ENCODE measurements around the gene KNDC1. TPM values are rescaled to one million over a fixed set of nuclear protein-coding genes. Genes with fewer than 3 reads are reported as not detected.
"Not testable (repeated sequence)": the region's sequence is repeated elsewhere in the genome, so short reads cannot be mapped to it uniquely, and the experiment has no call there.

Gene KNDC1
- total RNA-seq, 1 donor, result 5.6 TPM

- TF ChIP-seq, protein P1, sequence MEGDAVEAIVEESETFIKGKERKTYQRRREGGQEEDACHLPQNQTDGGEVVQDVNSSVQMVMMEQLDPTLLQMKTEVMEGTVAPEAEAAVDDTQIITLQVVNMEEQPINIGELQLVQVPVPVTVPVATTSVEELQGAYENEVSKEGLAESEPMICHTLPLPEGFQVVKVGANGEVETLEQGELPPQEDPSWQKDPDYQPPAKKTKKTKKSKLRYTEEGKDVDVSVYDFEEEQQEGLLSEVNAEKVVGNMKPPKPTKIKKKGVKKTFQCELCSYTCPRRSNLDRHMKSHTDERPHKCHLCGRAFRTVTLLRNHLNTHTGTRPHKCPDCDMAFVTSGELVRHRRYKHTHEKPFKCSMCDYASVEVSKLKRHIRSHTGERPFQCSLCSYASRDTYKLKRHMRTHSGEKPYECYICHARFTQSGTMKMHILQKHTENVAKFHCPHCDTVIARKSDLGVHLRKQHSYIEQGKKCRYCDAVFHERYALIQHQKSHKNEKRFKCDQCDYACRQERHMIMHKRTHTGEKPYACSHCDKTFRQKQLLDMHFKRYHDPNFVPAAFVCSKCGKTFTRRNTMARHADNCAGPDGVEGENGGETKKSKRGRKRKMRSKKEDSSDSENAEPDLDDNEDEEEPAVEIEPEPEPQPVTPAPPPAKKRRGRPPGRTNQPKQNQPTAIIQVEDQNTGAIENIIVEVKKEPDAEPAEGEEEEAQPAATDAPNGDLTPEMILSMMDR (IDR thresholded peaks at IDR 0.05; ENCODE audit: insufficient read depth, low read depth, low read length), result no peak
- DNase-seq (ENCODE audit: low read depth), result no peak
- no peak overlapping the region for H3K4me3 ChIP-seq (ENCODE audit: low read depth, low read length)
These were observed 103.7 kb downstream of the KNDC1 start for GRCh38 chr10:133263674-133264073.

- TF ChIP-seq, protein P1 (IDR thresholded peaks at IDR 0.05; ENCODE audit: insufficient read depth, low read depth, low read length), result no peak
- DNase-seq (ENCODE audit: low read depth), result no peak
- no peak overlapping the region for H3K4me3 ChIP-seq (ENCODE audit: low read depth, low read length)
These were observed 104.4 kb downstream of the KNDC1 start for GRCh38 chr10:133264461-133264860.

GRCh38 chr10:133265052-133265451, 105.0 kb downstream of the KNDC1 start:
- H3K4me3 ChIP-seq (ENCODE audit: low read depth, low read length); DNase-seq (ENCODE audit: low read depth): not testable (repeated sequence)

DNA sequence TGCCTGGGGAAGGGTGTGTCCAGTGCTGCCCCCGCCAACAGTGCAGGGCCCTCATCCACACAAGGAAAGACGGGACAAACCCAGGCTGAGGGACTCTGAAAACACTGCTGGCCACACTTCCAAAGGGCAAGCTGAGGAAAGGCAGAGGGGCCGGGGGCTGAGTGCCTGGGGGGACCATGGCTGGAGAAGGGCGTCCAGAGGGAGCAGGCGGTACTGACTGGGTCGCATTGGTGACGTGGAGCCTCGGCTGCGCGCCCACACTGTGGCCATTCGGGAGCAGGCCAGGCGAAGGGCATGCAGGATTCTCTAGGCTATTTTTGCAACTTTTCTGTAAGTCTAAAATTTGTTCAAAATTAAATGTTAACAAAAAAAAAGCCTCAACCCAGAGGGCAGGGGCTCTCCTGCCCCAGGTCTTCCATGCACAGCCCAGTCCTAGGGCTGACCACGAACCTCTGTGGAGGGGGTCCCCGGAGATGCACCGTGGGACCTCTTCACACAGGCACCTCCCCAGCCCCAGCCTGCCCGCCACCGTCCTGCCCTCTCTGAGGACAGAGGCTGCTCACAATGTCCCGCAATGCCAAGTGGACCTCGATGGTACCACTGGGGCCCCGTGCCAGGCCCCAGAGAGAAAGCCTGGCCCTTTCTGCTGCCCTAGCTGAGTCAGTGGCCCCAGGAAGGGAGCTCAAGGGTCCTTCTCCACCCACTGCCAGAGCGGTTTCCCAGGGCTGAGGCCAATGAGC, 106.2 kb downstream of the KNDC1 start:
- TF ChIP-seq, protein P1 (IDR thresholded peaks at IDR 0.05; ENCODE audit: insufficient read depth, low read depth, low read length), result no peak
- DNase-seq (ENCODE audit: low read depth), result no peak
- no peak overlapping the region for H3K4me3 ChIP-seq (ENCODE audit: low read depth, low read length)

- TF ChIP-seq, protein P1 (IDR thresholded peaks at IDR 0.05; ENCODE audit: insufficient read depth, low read depth, low read length), result no peak
- DNase-seq (ENCODE audit: low read depth), result no peak
- H3K4me3 ChIP-seq (ENCODE audit: low read depth, low read length), result no peak overlapping the region
These were observed 107.3 kb downstream of the KNDC1 start for GRCh38 chr10:133267293-133267692.

DNA sequence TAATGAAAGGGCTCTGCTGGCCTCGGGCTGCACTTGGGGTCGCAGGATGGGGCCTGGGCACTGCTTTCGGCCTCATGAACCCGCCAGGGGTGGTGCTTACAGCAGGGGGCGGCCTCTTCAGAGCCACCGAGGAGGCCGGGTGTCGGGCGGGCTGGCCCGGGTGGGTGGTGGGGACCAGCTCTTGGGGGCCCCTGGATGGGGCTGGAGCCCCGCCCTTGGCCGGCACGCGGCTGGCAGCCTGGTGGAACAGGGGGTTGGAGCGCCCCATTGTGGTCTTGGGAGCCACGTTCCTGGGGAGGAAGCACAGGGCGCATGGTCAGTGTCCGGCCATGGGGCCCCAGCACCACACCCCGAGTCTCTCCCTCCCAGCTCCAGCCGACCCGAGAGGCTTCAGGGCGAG, 107.8 kb downstream of the KNDC1 start:
- no peak for DNase-seq (ENCODE audit: low read depth)
- H3K4me3 ChIP-seq (ENCODE audit: low read depth, low read length), result no peak overlapping the region
- TF ChIP-seq, protein P1 (IDR thresholded peaks at IDR 0.05; ENCODE audit: insufficient read depth, low read depth, low read length), result no peak

DNA sequence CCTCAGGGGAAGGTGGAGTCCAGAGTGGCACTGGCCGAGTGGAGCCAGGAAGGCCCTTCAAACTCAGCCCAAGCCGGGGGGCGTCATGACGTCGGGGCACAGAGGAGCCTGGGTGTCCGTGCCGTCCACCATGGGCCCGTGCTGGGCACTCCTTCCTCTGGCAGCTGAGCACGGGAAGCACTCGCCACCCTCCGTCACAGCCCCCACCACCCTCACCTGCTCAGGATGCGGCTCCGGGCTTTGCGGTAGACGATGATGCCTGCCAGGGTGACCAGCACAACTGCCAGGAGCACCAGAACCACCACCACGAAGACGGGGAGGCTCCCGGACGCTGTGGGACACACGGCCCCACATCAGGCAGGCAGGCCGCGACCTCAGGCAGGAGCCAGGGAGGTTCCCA, 108.5 kb downstream of the KNDC1 start:
- no peak overlapping the region for H3K4me3 ChIP-seq (ENCODE audit: low read depth, low read length)
- TF ChIP-seq, protein P1 (IDR thresholded peaks at IDR 0.05; ENCODE audit: insufficient read depth, low read depth, low read length), result no peak
- no peak for DNase-seq (ENCODE audit: low read depth)
